Stomach (tissue), 4 donors: ENCODE results near the gene EPHB1.
A peak's percentile ranks its signal among the peaks of the same experiment; 100 is the strongest.

Source experiments
- CTCF ChIP-seq, 7 experiments: fragments of 450-650 bp in 4 of 7; fragments of 200-600 bp in 3 of 7; sonication (generic) in 3 of 7; IDR thresholded peaks; one replicate each; pipeline ENCODE4 v1.5.1; 2016 to 2019; ENCODE audit warnings: antibody characterized with exemption in 7 of 7, control low read depth in 2 of 7, mild to moderate bottlenecking in 1 of 7
- EP300 ChIP-seq: sonication (generic); formaldehyde crosslinking; IDR thresholded peaks from one replicate; pipeline ENCODE4 v1.6.1; 2017; ENCODE audit warnings: antibody characterized with exemption
- POLR2A ChIP-seq, 4 donors: fragments of 450-650 bp; IDR thresholded peaks; one replicate each; pipeline ENCODE4 v1.6.1; 2016; ENCODE audit warnings: antibody characterized with exemption in 4 of 4, control low read depth in 2 of 4, mild to moderate bottlenecking in 1 of 4, moderate library complexity in 1 of 4
- POLR2AphosphoS5 ChIP-seq, 3 donors: sonication (generic); formaldehyde crosslinking; IDR thresholded peaks; one replicate each; pipeline ENCODE4 v1.6.1; 2016; ENCODE audit warnings: antibody characterized with exemption in 3 of 3

- peak in 5 of 7 experiments; percentile 50 to 92 (median 76) for TF ChIP-seq CTCF (IDR thresholded peaks at IDR 0.05)
- no peak for TF ChIP-seq EP300
- no peak for TF ChIP-seq POLR2A (IDR thresholded peaks at IDR 0.05)
- TF ChIP-seq POLR2AphosphoS5 (IDR thresholded peaks at IDR 0.05) = peak in 2 of 3 donors; percentile 5 to 9
Observed at GRCh38 chr3:134794950-134795745, at the start of gene EPHB1.
